ENCODE measurements around the gene PSMF1.

DNA sequence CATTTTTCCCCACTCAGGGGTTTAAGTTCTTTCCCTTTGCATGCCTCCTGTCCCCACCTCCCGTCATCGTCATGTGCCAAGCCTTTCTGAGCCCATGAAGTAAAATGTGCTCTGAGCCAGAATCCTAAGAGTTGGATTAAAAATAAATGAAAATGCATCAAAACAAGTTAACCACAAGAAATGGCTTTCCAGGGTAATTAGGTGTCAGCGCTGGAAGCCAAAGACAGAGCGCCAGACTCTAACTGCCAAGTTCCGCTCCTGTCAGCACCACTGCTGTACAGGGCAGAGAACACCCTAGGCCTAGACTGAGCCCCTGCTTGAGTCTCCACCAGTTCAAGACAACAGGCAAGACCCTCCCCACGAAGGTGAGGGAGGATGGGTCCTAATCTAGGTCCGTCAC, 79.4 kb downstream of the PSMF1 start:
- TF ChIP-seq, protein P1, sequence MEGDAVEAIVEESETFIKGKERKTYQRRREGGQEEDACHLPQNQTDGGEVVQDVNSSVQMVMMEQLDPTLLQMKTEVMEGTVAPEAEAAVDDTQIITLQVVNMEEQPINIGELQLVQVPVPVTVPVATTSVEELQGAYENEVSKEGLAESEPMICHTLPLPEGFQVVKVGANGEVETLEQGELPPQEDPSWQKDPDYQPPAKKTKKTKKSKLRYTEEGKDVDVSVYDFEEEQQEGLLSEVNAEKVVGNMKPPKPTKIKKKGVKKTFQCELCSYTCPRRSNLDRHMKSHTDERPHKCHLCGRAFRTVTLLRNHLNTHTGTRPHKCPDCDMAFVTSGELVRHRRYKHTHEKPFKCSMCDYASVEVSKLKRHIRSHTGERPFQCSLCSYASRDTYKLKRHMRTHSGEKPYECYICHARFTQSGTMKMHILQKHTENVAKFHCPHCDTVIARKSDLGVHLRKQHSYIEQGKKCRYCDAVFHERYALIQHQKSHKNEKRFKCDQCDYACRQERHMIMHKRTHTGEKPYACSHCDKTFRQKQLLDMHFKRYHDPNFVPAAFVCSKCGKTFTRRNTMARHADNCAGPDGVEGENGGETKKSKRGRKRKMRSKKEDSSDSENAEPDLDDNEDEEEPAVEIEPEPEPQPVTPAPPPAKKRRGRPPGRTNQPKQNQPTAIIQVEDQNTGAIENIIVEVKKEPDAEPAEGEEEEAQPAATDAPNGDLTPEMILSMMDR (IDR thresholded peaks at IDR 0.05): no peak
- TF ChIP-seq POLR2A (IDR thresholded peaks at IDR 0.05): no peak
